Astrocyte of the spinal cord (primary cell): Measurements from ENCODE around the gene HDAC7.

Experiments used
- DNase-seq: peaks from one replicate; pipeline ENCODE4 v3.0.0; 2011; ENCODE audit warnings: low read depth, low spot score
- H3K4me3 ChIP-seq: 2 replicates; pipeline ENCODE4 v1.5.1; 2011; ENCODE audit warnings: low read depth, mild to moderate bottlenecking, low read length, moderate library complexity
- in situ Hi-C: cut with HindIII; loops from 2 replicates; pipeline ENCODE4 v1.10.0; 2017; ENCODE audit warnings: low sequenced_read_pairs
- TF ChIP-seq, protein P1 (sequence below): IDR thresholded peaks from 2 replicates; pipeline ENCODE4 v1.5.1; 2012; ENCODE audit warnings: low read depth, mild to moderate bottlenecking, low read length, inconsistent platforms

HDAC7 gene

GRCh38 chr12:47743311-47743860, 76.3 kb downstream of the HDAC7 start:
- in situ Hi-C loops: no loop called here
- no peak for DNase-seq
- TF ChIP-seq, protein P1, sequence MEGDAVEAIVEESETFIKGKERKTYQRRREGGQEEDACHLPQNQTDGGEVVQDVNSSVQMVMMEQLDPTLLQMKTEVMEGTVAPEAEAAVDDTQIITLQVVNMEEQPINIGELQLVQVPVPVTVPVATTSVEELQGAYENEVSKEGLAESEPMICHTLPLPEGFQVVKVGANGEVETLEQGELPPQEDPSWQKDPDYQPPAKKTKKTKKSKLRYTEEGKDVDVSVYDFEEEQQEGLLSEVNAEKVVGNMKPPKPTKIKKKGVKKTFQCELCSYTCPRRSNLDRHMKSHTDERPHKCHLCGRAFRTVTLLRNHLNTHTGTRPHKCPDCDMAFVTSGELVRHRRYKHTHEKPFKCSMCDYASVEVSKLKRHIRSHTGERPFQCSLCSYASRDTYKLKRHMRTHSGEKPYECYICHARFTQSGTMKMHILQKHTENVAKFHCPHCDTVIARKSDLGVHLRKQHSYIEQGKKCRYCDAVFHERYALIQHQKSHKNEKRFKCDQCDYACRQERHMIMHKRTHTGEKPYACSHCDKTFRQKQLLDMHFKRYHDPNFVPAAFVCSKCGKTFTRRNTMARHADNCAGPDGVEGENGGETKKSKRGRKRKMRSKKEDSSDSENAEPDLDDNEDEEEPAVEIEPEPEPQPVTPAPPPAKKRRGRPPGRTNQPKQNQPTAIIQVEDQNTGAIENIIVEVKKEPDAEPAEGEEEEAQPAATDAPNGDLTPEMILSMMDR: no peak
- no peak overlapping the region for H3K4me3 ChIP-seq

- in situ Hi-C loops: no loop called here
- DNase-seq: peak; percentile 25
- TF ChIP-seq, protein P1: peak; percentile 98
- H3K4me3 ChIP-seq: no peak overlapping the region
Observed at GRCh38 chr12:47742253-47742825, 77.4 kb downstream of the HDAC7 start.

DNA sequence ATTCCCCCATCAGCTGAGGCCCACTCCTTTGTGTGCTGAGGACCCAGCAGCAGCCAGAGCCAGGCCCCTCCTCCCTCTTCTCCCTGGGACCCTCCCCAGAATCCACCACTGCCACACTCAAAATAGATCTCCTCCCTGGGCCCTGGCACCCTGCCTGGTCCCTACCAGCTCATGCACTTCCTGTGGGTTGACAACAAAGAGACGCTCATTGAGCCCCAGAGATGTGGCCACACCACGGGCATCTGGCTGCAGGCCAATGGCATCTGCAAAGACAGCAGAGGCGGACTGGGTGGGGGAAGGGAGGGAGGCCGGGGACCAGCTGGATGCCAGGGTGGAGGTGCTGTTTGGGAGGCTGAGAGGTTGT, 78.4 kb downstream of the HDAC7 start:
- in situ Hi-C loops: no loop called here
- H3K4me3 ChIP-seq: no peak overlapping the region
- TF ChIP-seq, protein P1: no peak
- peak; percentile 38 for DNase-seq

GRCh38 chr12:47740606-47741339, 78.9 kb downstream of the HDAC7 start:
- TF ChIP-seq, protein P1: no peak
- in situ Hi-C loops: no loop called here
- H3K4me3 ChIP-seq: no peak overlapping the region
- DNase-seq: no peak

DNA sequence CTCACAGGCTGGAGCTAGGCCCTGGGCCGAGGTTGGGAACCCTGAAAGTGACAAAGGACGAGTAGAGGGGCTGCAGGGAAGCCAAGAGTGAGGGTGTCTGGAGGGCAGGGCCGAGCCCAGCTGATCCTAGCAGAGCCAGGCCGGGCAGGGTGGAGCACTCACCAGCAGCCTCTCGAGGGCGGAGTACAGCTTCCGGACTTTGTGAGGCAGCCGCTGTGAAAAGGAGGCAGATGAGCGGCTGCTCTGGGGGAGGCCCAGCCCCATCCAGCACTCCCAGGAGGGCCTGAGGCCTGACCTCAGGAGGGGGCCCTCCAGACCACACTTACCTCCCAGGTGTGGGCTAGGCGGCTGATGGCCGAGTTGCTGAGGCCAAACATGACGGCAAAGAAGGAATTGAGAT, 79.7 kb downstream of the HDAC7 start:
- in situ Hi-C loops: no loop called here
- TF ChIP-seq, protein P1: no peak
- no peak for DNase-seq
- no peak overlapping the region for H3K4me3 ChIP-seq

- no peak overlapping the region for H3K4me3 ChIP-seq
- in situ Hi-C loops: no loop called here
- no peak for DNase-seq
- TF ChIP-seq, protein P1: no peak
Observed at GRCh38 chr12:47739297-47739696, 80.4 kb downstream of the HDAC7 start.
